Activated B cell treated with CpG ODN at 0.5 μM for 24 hours (primary cell): ENCODE results near the gene EXOC1. TPM values are rescaled to one million over a fixed set of nuclear protein-coding genes. Genes with fewer than 3 reads are reported as not detected.

ENCODE experiments used
- ATAC-seq: fragments of 200-7000 bp; cut with Tn5 transposase; one replicate; pipeline ENCODE4 v1.10.0; 2021; ENCODE audit warnings: low read depth, mild to moderate bottlenecking, moderate library complexity
- CTCF ChIA-PET: fragments of 350-600 bp; sonication (Branson Sonifier 250); formaldehyde crosslinking; loops from one replicate; lab custom pipeline; 2021; ENCODE audit warnings: antibody characterized with exemption; lab: Charles Lee
- POLR2A ChIA-PET: fragments of 350-600 bp; sonication (Branson Sonifier 250); formaldehyde crosslinking; loops from one replicate; lab custom pipeline; 2021; ENCODE audit warnings: antibody characterized with exemption; lab: Charles Lee
- DNase-seq: peaks from one replicate; pipeline ENCODE4 v3.0.0; 2022
- H3K27ac Mint-ChIP-seq: one replicate; pipeline ENCODE4 v1.8.0; 2020; ENCODE audit warnings: mixed read lengths
- H3K27me3 Mint-ChIP-seq: one replicate; pipeline ENCODE4 v1.8.0; 2021; ENCODE audit warnings: mixed read lengths
- H3K36me3 Mint-ChIP-seq: one replicate; pipeline ENCODE4 v1.8.0; 2021; ENCODE audit warnings: low read depth, mixed read lengths
- H3K4me1 Mint-ChIP-seq: one replicate; pipeline ENCODE4 v1.8.0; 2021; ENCODE audit warnings: mixed read lengths
- H3K4me3 Mint-ChIP-seq: one replicate; pipeline ENCODE4 v1.8.0; 2020; ENCODE audit warnings: mild to moderate bottlenecking, mixed read lengths
- H3K9me3 Mint-ChIP-seq: one replicate; pipeline ENCODE4 v1.8.0; 2020; ENCODE audit warnings: mixed read lengths
- intact Hi-C: fragments of 100-400 bp; cut with micrococcal nuclease; formaldehyde crosslinking; loops from one replicate; pipeline ENCODE4 v1.15.1; 2024
- total RNA-seq: library from RNA; stranded (reverse); gene quantifications from 2 replicates; pipeline ENCODE4 v1.2.3, GENCODE V29; 2022
- TF ChIP-seq, protein P1 (sequence below): fragments of 200-600 bp; IDR thresholded peaks from one replicate; pipeline ENCODE4 v1.8.0; 2022; ENCODE audit warnings: antibody characterized with exemption, mild to moderate bottlenecking

The EXOC1 gene
- total RNA-seq, 1 donor from 2014 or later: 34.8 TPM

DNA sequence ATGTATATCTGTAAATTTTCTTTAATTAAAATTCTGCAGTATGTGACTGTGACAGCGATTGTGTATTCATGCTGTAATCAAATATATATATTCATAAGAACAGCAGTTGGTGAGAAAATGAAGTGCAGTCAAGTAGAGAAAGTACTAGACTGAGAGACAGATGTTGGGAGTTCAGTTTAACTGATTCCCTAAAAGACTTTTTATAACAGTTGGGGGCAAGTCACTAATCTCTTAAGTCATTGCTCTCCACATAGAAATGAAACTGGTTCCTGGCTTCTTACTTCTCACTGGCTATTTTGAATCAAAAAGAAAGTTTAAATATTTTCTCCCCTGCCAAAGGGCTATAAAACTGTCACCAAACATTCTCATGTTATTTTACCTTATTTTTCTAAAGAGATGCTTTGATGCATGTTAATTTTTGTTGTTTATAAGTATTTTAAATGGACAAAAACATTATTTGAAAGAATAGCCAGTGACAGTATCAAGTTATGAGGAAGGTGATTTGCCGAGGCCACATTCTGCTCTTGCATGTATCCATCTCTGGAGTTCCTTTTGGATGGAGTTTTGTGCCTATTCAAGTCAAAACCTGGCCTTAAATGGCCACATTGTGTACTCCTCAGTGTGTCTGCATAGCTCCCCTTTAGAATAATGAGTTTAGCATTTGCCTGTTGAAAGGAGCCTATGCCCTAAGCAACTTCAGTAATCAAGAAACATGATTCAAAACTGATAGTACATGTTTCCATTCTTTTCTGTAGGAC is 30.8 kb downstream of the EXOC1 start:
- ATAC-seq: no peak
- peaks cover 3% of the 10 kb centered on the region for H3K4me1 Mint-ChIP-seq
- POLR2A ChIA-PET: no interaction called here
- intact Hi-C loops: no loop called here
- H3K27ac Mint-ChIP-seq: no peak overlapping the region
- H3K36me3 Mint-ChIP-seq: peaks cover 49% of the 10 kb centered on the region
- DNase-seq: no peak
- no peak overlapping the region for H3K4me3 Mint-ChIP-seq
- H3K27me3 Mint-ChIP-seq: no peaks in the 10 kb centered on the region
- CTCF ChIA-PET: no interaction called here
- no peaks in the 10 kb centered on the region for H3K9me3 Mint-ChIP-seq
- TF ChIP-seq, protein P1, sequence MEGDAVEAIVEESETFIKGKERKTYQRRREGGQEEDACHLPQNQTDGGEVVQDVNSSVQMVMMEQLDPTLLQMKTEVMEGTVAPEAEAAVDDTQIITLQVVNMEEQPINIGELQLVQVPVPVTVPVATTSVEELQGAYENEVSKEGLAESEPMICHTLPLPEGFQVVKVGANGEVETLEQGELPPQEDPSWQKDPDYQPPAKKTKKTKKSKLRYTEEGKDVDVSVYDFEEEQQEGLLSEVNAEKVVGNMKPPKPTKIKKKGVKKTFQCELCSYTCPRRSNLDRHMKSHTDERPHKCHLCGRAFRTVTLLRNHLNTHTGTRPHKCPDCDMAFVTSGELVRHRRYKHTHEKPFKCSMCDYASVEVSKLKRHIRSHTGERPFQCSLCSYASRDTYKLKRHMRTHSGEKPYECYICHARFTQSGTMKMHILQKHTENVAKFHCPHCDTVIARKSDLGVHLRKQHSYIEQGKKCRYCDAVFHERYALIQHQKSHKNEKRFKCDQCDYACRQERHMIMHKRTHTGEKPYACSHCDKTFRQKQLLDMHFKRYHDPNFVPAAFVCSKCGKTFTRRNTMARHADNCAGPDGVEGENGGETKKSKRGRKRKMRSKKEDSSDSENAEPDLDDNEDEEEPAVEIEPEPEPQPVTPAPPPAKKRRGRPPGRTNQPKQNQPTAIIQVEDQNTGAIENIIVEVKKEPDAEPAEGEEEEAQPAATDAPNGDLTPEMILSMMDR: no peak

DNA sequence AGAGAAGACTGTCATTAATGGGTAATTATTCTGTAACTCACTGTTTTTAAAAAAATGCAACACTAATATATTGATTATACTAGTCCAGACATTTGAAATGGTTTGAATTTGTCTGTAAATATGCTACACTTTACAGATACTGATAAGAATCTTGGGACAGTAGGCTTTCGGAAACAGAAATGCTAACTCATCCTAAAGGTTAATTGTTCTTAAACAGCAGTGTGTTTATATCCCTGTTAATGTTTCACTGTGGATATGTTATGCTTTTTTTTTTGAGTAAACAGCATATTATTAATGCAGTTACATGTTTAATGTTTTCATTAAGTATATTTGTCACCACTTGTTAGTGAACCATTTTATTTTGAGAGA is 31.4 kb downstream of the EXOC1 start:
- ATAC-seq: no peak
- H3K27ac Mint-ChIP-seq: no peak overlapping the region
- TF ChIP-seq, protein P1: no peak
- intact Hi-C loops: loop anchor here (5.0 kb wide), 1 partner anchor 417 kb away; no protein-coding TSS in a partner anchor
- ChIA-PET CTCF (no interaction called here), POLR2A (no interaction called here)
- H3K4me1 Mint-ChIP-seq: peaks cover 3% of the 10 kb centered on the region
- no peak for DNase-seq
- H3K27me3 Mint-ChIP-seq: no peaks in the 10 kb centered on the region
- H3K9me3 Mint-ChIP-seq: no peaks in the 10 kb centered on the region
- peaks cover 51% of the 10 kb centered on the region for H3K36me3 Mint-ChIP-seq
- H3K4me3 Mint-ChIP-seq: no peak overlapping the region

DNA sequence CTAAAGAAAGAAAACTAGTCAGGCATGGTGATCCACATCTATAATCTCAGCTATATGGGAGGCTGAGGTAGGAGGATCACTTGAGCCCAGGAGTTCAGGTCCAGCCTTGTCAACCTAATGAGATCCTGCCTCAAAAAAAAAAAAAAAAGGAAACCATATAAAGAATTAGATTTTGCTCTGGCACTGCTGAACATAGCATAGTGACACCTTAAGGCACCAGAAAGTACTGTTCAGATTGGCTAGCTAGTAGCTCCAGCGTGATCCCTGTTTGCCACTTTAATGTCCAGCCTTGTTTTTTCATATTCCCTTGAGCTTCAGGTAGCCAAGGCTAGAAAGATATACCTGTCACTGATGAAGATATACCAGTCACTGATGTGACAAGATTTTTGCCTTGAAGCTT is 34.1 kb downstream of the EXOC1 start:
- ChIA-PET CTCF (no interaction called here), POLR2A (interaction anchor here (0.7 kb wide), 1 partner anchor 56 kb away, joined by 8 read pairs; no protein-coding TSS in a partner anchor)
- Mint-ChIP-seq H3K36me3 (peaks cover 49% of the 10 kb centered on the region), H3K4me1 (peaks cover 20% of the 10 kb centered on the region), H3K27me3 (no peaks in the 10 kb centered on the region), H3K9me3 (no peaks in the 10 kb centered on the region), H3K27ac (no peak overlapping the region), H3K4me3 (no peak overlapping the region)
- no peak for DNase-seq
- ATAC-seq: no peak
- TF ChIP-seq, protein P1: no peak
- intact Hi-C loops: loop anchor here (5.0 kb wide), 1 partner anchor 415 kb away; no protein-coding TSS in a partner anchor

DNA sequence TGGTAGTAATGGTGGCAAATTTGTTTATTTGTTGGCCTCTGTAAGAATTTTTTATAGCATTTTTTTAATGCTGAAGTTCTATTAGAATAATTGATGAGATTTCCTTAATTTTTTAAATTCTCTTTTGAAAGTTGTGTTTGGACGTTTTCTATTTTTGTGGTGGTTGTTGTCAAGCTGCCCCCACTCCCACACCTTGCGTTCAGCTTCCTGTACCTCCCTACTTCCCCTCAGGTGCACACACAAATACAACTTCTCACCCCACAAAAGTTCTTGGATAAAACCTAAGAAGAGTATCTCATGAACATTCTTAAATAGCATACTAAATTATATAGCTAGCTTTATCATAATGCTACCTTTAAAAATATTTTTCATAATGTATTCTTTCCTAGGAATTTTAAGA is 38.7 kb downstream of the EXOC1 start:
- Mint-ChIP-seq H3K27ac (peak overlapping the region; percentile 10), H3K4me3 (no peak overlapping the region), H3K36me3 (peaks cover 62% of the 10 kb centered on the region), H3K4me1 (peaks cover 20% of the 10 kb centered on the region), H3K9me3 (no peaks in the 10 kb centered on the region), H3K27me3 (no peaks in the 10 kb centered on the region)
- no peak for ATAC-seq
- no peak for DNase-seq
- TF ChIP-seq, protein P1: no peak
- ChIA-PET CTCF (no interaction called here), POLR2A (no interaction called here)
- intact Hi-C loops: no loop called here

DNA sequence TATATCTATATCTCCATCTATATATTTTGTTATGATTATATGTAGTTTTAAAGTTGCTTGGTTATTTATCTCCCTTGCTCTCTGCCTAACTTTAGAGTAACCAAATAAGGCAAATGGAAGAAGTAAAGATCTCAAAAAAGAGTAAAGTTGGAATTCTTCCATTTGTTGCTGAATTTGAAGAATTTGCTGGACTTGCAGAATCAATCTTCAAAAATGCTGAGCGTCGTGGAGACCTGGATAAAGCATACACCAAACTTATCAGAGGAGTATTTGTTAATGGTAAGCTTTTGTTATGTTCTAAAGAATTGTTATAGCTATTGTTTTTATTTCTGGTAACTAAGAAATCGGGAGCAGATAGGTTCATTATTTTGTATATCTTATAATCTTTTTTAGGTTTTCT is 43.2 kb downstream of the EXOC1 start:
- DNase-seq (no peak), ATAC-seq (no peak)
- Mint-ChIP-seq H3K27ac (no peak overlapping the region), H3K4me1 (peaks cover 10% of the 10 kb centered on the region), H3K4me3 (no peak overlapping the region), H3K9me3 (no peaks in the 10 kb centered on the region), H3K27me3 (no peaks in the 10 kb centered on the region), H3K36me3 (peaks cover 56% of the 10 kb centered on the region)
- TF ChIP-seq, protein P1: no peak
- intact Hi-C loops: no loop called here
- ChIA-PET CTCF (no interaction called here), POLR2A (no interaction called here)
